GM18511 (cell line): ENCODE measurements around the gene SSR1.
"Not testable (repeated sequence)": the region's sequence is repeated elsewhere in the genome, so short reads cannot be mapped to it uniquely, and the experiment has no call there.

Experiments used
- ATAC-seq: cut with Tn5 transposase; IDR thresholded peaks from one replicate; pipeline ENCODE4 v1.9.1; 2021; ENCODE audit warnings: mild to moderate bottlenecking, moderate library complexity; ENCODE audit not compliant: unreplicated experiment

SSR1 gene

DNA sequence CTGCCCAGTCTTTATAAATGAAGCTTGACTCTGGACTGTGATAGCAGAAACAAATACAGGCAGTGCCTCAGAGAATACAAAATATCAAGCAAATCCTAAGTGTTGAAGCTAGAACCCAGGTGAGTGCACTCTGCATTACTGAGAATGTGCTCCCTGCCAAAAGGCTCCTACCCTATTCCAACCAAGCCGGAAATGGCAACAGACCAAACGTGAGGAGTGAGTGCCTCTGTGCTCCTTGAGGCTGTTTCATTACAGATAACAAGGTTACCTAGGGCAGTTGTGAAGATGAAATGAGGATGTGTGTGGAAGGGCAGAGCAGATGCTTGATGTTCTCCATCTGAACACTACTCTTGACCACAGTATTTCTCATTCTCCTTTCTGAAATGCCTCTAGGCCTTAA lies 29.3 kb downstream of the SSR1 start:
- ATAC-seq = no peak

DNA sequence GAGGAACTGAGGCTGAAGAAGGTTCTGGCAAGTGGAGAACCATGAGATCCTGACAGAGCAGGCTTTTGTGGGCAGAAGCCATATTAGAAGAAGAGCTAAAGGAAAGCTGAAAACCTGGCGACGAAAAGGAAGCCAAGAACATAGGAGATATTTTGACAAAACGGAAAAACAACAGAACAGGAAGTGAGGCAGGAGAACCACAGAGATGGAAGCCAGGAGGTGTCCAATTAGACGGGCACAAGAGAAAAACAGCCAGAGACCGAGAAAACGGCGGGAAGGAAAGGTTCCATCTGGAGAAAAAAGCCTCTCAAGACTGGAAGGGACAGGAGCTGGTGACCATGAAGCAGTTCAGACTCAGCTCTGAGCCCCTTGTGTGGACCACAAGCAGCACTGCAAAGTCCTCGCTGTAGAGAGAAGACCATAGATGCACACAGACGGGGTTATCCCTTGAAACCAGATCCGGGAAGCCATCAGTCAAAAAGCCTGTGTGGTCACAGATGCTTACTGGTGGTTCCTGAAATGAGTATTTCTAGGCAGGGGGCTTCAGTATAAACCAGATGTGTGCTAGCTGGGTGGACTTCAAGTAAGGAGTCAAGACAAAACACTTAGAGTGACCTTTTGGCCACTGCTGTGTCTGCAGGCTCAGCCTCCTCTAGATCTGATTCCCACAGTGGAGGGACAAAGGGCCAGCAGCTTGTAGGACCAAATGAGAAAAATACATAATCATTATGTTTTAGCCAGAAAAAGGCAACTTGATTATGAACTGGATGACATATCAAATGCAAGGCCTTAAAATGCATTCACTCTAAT lies 30.7 kb downstream of the SSR1 start:
- ATAC-seq = no peak

DNA sequence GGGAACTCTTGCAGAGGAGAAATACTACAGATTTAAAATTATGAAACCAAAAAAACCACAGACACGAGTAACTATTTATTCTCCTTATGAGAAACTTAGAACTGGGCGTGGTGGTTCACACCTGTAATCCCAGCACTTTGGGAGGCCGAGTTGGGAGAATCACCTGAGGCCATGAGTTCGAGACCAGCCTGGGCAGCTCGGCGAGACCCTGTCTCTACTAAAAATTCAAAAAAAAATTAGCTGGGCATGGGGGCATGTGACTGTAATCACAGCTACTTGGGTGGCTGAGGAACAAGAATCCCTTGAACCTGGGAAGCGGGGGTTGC lies 36.8 kb downstream of the SSR1 start:
- ATAC-seq = no peak

DNA sequence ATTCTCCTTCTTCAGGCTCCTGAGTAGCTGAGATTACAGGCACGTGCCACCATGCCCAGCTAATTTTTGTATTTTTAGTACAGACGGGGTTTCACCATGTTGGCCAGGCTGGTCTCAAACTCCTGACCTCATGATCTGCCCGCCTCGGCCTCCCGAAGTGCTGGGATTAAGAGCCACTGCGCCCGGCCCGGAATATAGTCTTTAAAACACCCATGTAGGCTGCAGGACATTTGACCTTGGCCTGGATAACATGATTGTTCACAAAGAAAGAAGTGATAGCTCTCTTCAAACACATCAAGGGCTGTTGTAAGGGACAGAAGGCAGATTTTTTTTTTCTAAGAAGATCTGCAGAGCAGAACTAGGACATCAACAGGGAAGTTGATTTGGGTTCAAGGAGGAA lies 38.5 kb downstream of the SSR1 start:
- ATAC-seq = not testable (repeated sequence)

DNA sequence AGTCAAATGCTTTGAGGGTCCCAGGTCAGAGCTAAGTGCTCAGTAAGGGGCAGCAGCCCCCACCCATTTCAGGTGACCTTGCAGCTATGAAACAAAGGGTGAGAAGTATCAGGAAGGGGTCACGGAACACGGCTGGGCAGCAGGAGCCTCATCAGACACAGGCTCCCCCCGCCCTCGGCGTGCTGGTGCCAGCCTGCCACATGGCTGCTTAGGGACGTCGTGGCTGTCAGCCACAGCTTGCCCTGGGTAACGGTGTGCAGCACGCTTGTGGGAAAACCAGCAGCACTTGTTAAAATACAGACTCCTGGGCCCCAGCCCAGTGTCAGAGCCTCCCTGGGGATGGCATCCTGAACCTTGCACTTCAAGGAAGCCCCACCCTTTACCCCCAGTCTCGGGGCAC lies 39.3 kb downstream of the SSR1 start:
- no peak for ATAC-seq

DNA sequence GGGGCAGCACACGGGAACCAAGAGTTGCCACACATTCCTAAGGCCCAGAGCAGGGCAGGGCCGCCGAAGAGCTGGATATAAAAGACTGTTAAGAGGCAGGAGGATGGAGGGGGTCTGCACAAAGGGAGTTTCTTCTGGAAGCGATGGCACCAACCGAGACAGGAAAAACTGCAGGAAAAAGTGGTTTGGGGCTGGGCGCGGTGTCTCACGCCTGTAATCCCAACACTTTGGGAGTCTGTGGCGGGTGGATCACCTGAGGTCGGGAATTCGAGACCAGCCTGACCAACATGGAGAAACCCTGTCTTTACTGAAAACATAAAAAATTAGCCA lies 41.8 kb downstream of the SSR1 start:
- ATAC-seq = no peak

DNA sequence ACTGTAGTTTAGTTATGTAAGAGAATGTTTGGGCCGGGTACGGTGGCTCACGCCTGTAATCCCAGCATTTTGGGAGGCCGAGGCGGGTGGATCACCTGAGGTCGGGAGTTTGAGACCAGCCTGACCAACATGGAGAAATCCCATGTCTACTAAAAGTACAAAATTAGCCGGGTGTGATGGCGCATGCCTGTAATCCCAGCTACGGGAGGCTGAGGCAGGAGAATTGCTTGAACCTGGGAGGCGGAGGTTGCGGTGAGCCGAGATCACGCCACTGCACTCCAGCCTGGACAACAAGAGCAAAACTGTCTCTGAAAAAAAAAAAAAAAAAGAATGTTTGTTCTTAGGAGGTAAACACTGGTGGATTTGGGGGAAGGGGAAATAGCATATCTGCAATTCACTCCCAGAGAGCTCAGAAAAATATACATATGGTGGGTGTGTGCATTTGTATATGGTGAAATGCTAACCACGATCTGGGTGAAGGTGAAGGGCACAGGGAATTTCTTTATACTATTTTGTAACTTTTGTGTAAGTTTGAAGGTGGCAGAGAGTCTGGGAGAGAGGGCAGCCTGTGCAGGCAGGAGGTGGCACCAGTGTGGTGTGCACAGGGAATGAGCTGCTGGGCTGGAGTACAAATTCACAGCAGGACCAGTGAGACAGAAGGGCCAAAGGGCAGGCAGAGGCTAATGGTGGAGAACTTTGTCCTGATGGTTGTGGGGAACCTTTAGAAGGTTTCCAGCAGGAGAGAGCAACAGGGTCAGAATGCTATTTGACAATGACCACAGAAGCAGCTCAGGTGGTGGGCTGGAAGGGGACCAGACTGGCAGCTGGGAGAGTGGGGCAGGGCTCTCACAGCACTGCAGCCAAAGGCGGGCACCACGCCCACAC lies 42.4 kb downstream of the SSR1 start:
- ATAC-seq = no peak

DNA sequence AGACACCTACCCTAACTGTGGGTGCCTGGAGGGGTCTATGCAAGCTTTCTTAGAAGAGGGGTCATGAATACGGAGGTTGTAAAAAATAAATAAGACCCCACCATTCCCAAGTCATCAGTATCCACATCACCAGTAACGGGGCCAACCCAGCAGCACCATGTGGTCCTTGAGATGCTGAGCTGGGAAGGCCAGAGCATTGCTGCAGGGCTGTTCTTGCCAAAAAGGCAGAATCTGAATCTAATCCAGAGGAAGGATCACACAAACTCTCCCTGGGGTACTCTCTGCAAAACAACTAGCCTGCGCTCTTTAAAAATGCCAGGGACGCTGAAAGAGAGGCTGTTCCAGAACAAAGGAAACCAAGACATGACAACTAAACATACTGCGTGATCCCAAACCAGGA lies 43.2 kb downstream of the SSR1 start:
- ATAC-seq = no peak

DNA sequence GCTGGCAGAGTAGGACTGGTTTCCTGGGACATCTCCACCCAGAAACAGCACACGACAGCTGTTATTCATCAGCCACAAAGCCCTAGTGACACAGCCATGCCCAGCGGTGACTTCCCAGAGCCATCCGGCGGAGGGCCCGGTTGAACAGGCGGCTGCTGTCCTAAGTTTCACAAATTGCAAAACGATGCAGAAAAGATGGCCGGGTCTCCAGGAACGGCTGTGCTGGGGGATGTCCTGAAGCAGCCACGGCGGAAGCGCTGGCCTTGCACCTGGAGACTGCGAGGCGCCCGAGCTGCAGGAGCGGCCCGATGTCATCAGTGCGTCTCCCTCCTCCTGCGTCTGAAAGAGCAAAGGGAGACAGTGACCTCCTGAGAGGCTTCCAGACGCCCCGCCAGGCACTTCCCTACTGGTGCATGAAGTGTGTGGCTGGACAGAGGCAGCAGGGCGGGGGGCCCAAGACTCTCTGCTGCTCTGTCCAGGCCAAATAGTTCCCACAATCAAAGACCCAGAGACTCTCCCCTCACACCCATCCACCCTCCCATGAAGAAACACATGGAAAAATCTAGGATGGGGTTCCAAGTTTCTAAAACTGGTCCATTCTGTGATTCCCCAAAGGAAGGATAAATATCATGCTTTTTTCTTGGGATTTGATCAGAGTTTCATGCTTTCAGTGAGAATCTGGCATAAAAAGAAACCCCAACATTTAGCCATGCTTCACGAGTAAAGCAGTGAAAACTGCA lies 44.0 kb downstream of the SSR1 start:
- ATAC-seq = no peak

DNA sequence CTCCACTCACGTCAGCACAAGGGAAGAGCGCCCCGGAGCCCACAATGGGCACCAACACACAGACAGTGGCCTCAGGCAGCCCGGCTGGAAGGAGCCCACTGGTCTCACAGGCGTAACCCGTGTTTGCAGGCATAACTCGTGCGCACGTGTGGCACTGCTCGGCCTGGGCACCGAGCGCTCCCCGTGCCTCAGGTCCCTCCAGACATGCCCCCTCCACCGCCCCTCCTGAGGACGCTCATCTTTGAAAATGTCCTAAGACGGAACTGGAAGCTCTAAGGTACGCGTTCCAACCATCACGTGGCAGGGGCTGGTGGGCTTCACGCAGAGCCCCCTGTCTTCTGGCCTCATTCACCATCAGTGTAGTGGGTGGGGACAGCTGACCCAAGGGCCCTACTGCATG lies 44.6 kb downstream of the SSR1 start:
- ATAC-seq = no peak

DNA sequence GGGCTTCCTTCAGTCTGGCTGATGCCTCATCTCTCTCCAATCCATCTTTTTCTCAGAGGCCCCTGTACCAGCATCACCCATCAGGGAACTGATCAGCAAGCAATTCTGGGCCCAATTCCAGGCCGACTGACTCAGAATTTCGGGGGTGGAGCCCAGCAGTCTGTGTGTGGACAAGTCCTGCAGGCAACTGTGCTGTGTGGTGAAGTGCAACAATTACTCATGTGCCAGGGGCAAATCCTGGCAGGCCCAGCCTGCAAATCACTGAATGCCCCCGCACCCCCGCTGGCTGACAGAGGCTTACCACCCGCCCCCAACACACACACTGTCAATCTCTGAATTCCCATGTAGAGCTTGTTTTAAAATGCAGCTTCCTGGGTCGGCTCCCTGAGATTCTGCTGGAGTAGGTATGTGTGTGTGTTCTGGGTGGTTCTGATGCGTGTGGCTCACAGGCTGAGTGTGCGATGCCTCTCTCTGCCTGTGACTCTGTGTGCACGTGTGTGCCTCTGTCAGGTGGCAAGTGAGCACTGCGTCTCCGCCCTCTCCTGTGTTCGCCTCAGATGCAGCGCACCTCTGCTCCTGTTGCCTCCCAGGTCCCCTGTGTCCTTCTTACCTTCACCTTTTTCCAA lies 45.4 kb downstream of the SSR1 start:
- no peak for ATAC-seq

DNA sequence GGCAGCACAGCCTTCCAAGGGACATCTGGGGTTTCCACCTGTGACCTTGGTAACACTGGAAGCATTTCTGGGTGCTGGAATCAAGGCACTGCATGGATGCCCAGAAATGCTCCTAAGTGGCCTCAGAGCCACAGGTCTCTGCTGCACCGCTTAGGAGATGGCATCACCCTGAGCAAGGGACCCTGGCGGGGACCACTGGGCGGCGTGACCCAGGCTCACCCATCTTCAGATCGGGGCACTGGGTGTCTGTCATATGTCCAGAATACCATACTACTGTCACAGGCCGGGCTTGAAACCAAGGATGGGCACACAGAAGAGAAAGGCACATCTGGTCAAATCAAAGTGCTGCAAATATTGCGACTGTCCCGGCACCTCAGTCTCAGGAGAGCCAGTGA lies 45.9 kb downstream of the SSR1 start:
- ATAC-seq = no peak

DNA sequence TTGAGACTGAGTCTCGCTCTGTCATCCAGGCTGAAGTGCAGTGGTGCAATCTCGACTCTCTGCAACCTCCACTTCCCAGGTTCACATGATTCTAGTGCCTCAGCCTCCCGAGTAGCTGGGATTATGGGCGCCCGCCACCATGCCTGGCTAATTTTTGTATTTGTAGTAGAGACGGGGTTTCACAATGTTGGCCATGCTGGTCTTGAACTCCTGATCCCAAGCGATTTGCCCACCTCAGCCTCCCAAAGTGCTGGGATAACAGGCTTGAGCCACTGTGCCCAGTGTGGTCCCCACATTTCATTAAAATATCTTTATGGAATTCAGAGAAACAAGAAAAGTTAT lies 47.6 kb downstream of the SSR1 start:
- ATAC-seq = not testable (repeated sequence)

DNA sequence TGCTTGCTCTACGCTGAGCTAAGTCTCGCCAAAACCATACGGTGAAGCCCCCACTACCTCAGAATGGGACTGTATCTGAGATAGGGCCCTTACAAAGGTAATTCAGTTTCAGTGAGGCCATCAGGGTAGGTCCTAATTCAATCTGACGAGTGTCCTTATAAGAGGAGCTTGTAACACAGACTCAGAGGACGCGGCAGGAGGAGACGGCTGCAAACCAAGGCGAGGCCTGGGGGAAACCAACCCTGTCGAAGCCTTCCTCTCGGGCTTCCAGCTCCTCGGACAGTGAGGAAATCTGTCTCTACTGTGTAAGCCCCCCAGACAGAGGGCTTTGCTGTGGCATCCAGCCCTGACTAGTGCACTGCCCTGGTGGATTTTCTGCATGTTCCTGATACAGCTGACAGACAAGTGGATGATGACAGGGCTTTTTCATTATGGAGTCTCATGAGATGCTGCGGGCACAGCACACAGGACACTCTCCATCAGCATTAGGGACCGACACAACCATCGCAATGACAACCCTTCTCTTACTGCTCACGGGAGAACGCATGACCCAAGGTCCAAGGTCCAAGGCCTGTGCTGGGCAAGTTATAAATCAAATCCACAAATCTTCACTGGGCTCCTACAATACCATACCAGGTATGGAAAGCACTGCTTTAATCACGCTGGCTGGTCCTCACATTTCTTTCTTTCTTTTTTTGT lies 48.2 kb downstream of the SSR1 start:
- ATAC-seq = no peak

DNA sequence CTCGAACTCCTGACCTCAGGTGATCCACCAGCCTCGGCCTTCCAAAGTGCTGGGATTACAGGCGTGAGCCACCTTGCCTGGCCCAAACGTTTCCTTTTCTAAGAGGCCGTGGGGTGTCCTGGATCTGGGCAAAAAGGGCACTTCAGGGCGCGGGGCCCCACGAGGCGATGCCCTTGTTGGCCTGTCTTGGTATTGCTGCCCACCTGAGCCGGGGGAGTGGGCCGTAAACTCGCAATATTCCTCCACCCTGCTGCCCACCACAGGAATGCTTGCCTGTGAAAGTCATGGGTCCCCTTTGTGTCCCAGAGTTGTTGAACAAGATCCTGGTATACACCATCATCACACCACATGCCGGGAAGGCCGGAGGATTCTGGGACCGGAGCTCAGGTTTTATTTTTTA lies 49.0 kb downstream of the SSR1 start:
- ATAC-seq = no peak

DNA sequence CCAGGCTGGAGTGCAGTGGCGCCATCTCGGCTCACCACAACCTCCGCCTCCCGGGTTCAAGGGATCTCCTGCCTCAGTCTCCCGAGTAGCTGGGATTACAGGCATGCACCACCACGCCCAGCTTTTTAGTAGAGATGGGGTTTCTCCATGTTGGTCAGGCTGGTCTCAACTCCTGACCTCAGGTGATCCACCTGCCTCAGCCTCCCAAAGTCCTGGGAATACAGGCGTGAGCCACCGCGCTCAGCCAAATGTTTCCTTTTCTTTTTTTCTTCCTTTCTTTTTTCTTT lies 49.5 kb downstream of the SSR1 start:
- ATAC-seq = not testable (repeated sequence)

DNA sequence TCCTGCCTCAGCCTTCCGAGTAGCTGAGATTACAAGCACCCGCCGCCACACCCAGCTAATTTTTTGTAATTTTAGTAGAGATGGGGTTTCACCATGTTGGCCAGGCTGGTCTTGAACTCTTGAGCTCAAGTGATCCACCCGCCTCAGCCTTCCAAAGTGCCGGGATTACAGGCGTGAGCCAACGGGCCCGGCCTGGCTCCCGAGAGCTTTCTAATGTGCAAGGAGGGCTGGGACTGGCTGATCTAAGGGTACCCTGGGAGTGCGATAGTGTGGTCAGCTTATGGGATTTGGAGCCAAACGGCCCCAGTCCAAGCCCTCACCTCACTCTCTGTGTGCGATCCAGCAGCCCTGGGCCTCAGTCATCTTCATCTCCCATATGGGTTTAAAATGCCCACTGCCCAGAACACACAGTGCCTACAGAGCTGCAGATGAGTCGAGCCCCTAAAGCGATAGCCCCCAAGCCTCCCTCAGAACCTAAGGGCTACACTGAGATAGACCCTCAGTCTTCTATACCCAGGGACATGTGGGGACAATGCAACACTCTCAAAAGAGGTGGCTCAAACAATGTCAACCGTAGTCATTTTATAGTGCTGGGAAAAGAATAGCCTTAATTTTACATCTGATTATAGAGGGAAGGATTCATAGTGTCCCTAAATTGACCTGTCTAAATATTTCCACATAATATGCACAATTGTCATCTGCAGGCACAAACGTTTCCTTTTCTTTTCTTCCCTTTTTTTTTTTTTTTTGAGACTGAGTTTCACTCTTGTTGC lies 50.1 kb downstream of the SSR1 start:
- no peak for ATAC-seq

DNA sequence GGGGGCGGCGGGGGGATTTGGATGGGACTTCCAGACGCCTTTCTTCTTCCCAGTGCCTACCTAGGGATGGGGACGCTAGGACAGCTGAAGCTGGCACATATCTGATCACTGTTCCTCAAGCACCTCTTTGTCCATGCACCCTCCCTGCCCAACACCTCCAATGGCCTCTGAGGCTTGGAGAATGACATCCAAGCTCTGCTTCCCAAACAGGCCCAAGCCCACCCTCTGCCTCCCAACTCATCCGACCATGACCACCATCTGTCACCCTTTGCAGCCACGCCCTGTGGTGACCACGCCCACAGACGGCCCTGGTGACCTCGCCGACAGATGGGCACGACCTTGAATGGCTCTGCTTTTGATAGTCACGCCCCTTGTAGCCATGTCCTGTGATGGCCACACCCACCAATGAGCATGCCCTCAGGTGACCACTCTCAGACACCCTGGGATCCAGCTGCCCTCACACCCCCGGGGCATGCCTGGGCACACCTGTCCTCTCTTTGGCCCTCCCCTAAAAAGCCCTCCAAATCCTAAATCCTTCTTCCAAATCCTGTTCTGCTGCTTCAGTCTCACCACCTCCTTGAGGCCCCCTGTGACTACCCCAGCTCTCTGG lies 51.0 kb downstream of the SSR1 start:
- ATAC-seq = peak; percentile 25

DNA sequence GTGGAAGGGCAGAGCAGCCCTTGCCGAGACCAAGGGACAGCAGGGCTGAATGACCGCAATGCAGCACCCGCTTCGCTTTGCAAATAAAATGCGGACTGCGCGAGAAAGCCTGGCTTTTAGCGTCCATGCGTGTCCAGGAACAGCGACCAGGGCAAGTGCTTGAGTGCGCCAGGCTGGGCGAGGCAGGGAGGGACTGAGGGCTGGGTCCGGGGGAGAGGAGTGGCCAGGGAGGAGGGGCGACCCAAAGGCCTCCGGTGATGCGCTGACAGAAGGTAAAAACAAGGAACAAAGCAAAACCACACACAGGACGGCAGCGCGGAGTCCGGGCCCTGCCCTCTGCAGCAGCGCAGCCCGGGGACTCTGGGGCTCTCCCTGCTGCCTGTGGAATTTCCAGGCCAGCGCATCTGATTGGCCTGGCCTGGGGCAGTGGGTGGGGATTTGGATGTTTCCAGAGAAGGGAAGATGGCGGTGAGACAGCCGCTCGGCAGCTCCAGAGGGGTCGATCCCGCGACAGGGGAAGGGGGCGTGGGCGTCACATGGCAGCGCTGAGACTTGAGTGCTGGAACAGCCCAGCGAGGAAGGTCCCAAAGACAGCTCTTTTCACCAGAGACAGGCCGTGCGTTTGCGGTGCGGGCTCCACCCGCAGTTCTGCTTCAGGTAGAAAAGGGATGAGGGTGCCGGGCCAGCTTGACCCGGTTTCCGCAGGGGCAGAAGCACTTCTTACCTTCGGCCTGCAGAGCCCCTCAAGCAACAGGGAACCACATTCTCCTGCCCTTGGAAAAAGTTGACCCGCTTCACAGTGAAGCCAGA lies 51.8 kb downstream of the SSR1 start:
- peak; percentile 81 for ATAC-seq
